ENCODE measurements around the gene DCAF5.

GRCh38 chr14:69139743-69140142 lies 13.2 kb downstream of the DCAF5 start:
- TF ChIP-seq POU5F1 (IDR thresholded peaks at IDR 0.05; ENCODE audit: low read depth, low read length) (no peak), SP1 (IDR thresholded peaks at IDR 0.05; ENCODE audit: low read depth, low read length) (no peak), CREB1 (IDR thresholded peaks at IDR 0.05) (no peak), CTCF (IDR thresholded peaks at IDR 0.05; ENCODE audit: control extremely low read depth in 1 of 3, insufficient read depth in 1 of 3, low read depth in 1 of 3, low read length in 3 of 3) (no peak), RFX5 (IDR thresholded peaks at IDR 0.05; ENCODE audit: borderline replicate concordance, low read depth, low read length) (no peak), POLR2AphosphoS5 (IDR thresholded peaks at IDR 0.05; ENCODE audit: low read depth, low read length) (no peak), TCF12 (IDR thresholded peaks at IDR 0.05; ENCODE audit: low read depth, low read length) (no peak), CBX8 (IDR thresholded peaks at IDR 0.05; ENCODE audit: borderline replicate concordance, low read depth, low read length) (no peak), YY1 (IDR thresholded peaks at IDR 0.05; ENCODE audit: low read depth, low read length) (no peak), RNF2 (IDR thresholded peaks at IDR 0.05; ENCODE audit: borderline replicate concordance, low read depth, low read length, missing control alignments, poor library complexity, severe bottlenecking) (no peak), JUND (IDR thresholded peaks at IDR 0.05; ENCODE audit: low read length) (no peak), PHF8 (conservative IDR thresholded peaks at IDR 0.05; ENCODE audit: low read depth, low read length) (no peak), EZH2 (IDR thresholded peaks at IDR 0.05; ENCODE audit: low read depth, low read length, severe bottlenecking) (no peak)
- TF ChIP-seq, protein P1, sequence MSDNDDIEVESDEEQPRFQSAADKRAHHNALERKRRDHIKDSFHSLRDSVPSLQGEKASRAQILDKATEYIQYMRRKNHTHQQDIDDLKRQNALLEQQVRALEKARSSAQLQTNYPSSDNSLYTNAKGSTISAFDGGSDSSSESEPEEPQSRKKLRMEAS (IDR thresholded peaks at IDR 0.05), result no peak
